ENCODE results near the gene PLSCR4. TPM values are rescaled to one million over a fixed set of nuclear protein-coding genes. Genes with fewer than 3 reads are reported as not detected.
A peak's percentile ranks its signal among the peaks of the same experiment; 100 is the strongest.

The PLSCR4 gene
- total and polyA plus RNA-seq, 2 of the 8 experiments (the other 6 are each of a cell fraction or from before 2014, with no cell fraction given) = 1.8 to 2.9 TPM

DNA sequence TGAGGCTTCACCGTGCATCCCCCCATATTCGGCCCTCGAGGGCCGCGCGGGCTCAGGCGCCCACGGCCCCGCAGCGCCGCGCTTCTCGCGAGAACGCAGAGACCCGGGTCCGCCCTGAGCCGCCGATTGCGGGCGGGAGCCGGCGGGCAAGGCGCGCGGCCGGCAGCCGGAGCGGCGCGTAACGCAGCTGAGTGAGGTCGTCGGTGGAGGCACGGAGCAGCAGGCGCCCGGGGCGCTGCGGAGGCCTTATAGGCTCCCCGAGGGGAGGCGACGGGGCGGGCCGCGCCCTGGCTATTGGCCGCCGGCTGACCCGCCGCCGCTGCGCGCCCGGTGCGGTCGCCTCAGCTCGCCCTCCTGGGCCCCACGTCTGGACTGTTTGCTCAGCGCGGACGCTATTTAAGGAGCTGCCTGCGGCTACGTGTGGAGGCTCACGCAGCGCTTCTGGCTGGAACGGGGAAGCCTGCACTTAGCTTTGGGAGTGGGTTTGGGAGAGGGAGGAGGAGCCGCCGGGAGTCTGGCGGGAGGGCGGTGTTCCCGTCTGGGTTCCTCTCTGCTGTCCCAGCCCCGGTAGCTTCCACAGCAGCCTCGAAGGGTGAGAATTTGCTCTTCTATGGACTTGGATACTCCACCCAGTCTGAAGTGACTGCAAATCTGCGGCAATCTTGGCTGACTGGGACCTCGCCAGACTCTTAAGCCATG lies 89.8 kb downstream of the PLSCR4 start, which contains the start of gene PLOD2:
PLOD2 (minus strand) TSS at position 221 of the 699 bp plus-strand sequence; CDS start at position 26, 195 bp downstream.
- CTCF ChIA-PET (ENCODE audit: partially characterized antibody) = interaction anchor here (0.6 to 3.2 kb wide), 7 partner anchors 11 to 382 kb away, joined by 3 to 19 read pairs (median 6); no protein-coding TSS in a partner anchor
- Histone ChIP-seq H3K14ac (ENCODE audit: insufficient read length) (no peak within 1 kb of the TSS), H3K4me3 (ENCODE audit: extremely low read depth in 1 of 4, insufficient read depth in 2 of 4, low read depth in 3 of 4, low read length in 4 of 4) (peak within 1 kb of the TSS; percentile 69 to 89 (median 73))
- no peak for TF ChIP-seq HDAC6 (IDR thresholded peaks at IDR 0.05; ENCODE audit: low read depth, low read length)
- TF ChIP-seq TBP (IDR thresholded peaks at IDR 0.05; ENCODE audit: low read depth, low read length) = peak; percentile 67; the same call in 1 of the 2 replicates
- TF ChIP-seq, protein P1, sequence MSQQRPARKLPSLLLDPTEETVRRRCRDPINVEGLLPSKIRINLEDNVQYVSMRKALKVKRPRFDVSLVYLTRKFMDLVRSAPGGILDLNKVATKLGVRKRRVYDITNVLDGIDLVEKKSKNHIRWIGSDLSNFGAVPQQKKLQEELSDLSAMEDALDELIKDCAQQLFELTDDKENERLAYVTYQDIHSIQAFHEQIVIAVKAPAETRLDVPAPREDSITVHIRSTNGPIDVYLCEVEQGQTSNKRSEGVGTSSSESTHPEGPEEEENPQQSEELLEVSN (IDR thresholded peaks at IDR 0.05) = peak; percentile 47
- peak; percentile 72; the same call in 1 of the 2 replicates for TF ChIP-seq TAF1 (IDR thresholded peaks at IDR 0.05; ENCODE audit: low read depth, low read length)
- TF ChIP-seq BCL11A (IDR thresholded peaks at IDR 0.05; ENCODE audit: low read depth in 2 of 2, low read length in 2 of 2) = no peak
- no peak for TF ChIP-seq SIRT6 (IDR thresholded peaks at IDR 0.05; ENCODE audit: low read length)
- 0 out of 2 replicates have a peak, but pooled peaks have one; percentile 4 for TF ChIP-seq BACH1 (IDR thresholded peaks at IDR 0.05; ENCODE audit: low read length)
- TF ChIP-seq TAF7 (optimal IDR thresholded peaks at IDR 0.05; ENCODE audit: borderline replicate concordance, low read depth, low read length) = no peak
- no peak for TF ChIP-seq CREB1 (IDR thresholded peaks at IDR 0.05)
- TF ChIP-seq FOSL1 (IDR thresholded peaks at IDR 0.05; ENCODE audit: insufficient read depth, low read depth, low read length) = no peak
- no peak for TF ChIP-seq JUN (IDR thresholded peaks at IDR 0.05; ENCODE audit: low read depth, low read length)

More for the DNA sequence above, 89.8 kb downstream of the PLSCR4 start, which contains the start of gene PLOD2:
- Histone ChIP-seq H3K18ac (ENCODE audit: extremely low read depth, low read length) (peak within 1 kb of the TSS; percentile 80), H3K79me2 (ENCODE audit: control insufficient read depth in 1 of 2, insufficient read depth in 2 of 2, low read length in 2 of 2) (peaks cover 0 to 37% of the 10 kb centered on the region in 2 experiments; a peak in 3 of 4 replicates), H3K9ac (replicated peaks in 1 of 4; ENCODE audit: extremely low read depth in 1 of 4, low read depth in 3 of 4, low read length in 3 of 4) (peak within 1 kb of the TSS; percentile 66 to 93 (median 78)), H3K27ac (ENCODE audit: low read depth, low read length) (peak within 1 kb of the TSS; percentile 58; the same call in 1 of the 2 replicates), H2BK120ac (replicated peaks; ENCODE audit: low read depth, low read length) (peak within 1 kb of the TSS; percentile 65), H4K91ac (replicated peaks; ENCODE audit: insufficient read length, low read length) (peak within 1 kb of the TSS; percentile 77), H2BK20ac (ENCODE audit: low read length) (0 out of 2 replicates have a peak within 1 kb of the TSS, but pooled peaks have one; percentile 29), H2AK5ac (ENCODE audit: low read depth, low read length) (no peak within 1 kb of the TSS), H4K20me1 (replicated peaks in 1 of 2; ENCODE audit: control insufficient read depth in 1 of 2, insufficient read depth in 2 of 2, low read length in 2 of 2) (no peaks in the 10 kb centered on the region), H3K4ac (replicated peaks; ENCODE audit: insufficient read length, low read depth, low read length) (peak within 1 kb of the TSS; percentile 17), H4K5ac (ENCODE audit: insufficient read length, low read depth, low read length) (peak within 1 kb of the TSS; percentile 81), H4K8ac (ENCODE audit: extremely low read depth, insufficient read depth, low read length) (peak within 1 kb of the TSS; percentile 84), H2BK15ac (ENCODE audit: low read length) (0 out of 2 replicates have a peak within 1 kb of the TSS, but pooled peaks have one; percentile 73), H3K56ac (replicated peaks; ENCODE audit: insufficient read length, low read depth, low read length) (no peak within 1 kb of the TSS), H3K79me1 (ENCODE audit: low read depth, low read length) (no peaks in the 10 kb centered on the region; the same call in 1 of the 2 replicates), H2BK12ac (ENCODE audit: low read depth, low read length) (peak within 1 kb of the TSS; percentile 98), H3K4me1 (replicated peaks in 1 of 4; ENCODE audit: control insufficient read depth in 3 of 4, insufficient read depth in 4 of 4, low read length in 3 of 4) (peaks cover 0 to 7% (median 3%) of the 10 kb centered on the region in 4 experiments; a peak in 3 of 7 replicates), H3K27me3 (replicated peaks in 1 of 4; ENCODE audit: control insufficient read depth in 3 of 4, extremely low read depth in 1 of 4, insufficient read depth in 3 of 4, low read length in 3 of 4) (peaks cover 0 to 6% (median 1%) of the 10 kb centered on the region in 4 experiments; a peak in 3 of 7 replicates), H3K23ac (ENCODE audit: insufficient read length) (no peak within 1 kb of the TSS), H3K36me3 (ENCODE audit: control insufficient read depth in 2 of 4, insufficient read depth in 4 of 4, low read length in 3 of 4) (no peaks in the 10 kb centered on the region), H2BK5ac (ENCODE audit: low read depth, low read length) (peak within 1 kb of the TSS; percentile 87), H3K23me2 (ENCODE audit: low read depth, low read length) (peaks cover 11% of the 10 kb centered on the region), H3K4me2 (ENCODE audit: insufficient read depth in 1 of 2, low read depth in 2 of 2, low read length in 2 of 2) (peak within 1 kb of the TSS; percentile 93 to 95), H3K9me3 (ENCODE audit: insufficient read depth in 2 of 2, low read depth in 1 of 2, low read length in 1 of 2) (no peaks in the 10 kb centered on the region), H2AFZ (ENCODE audit: low read length) (peak within 1 kb of the TSS; percentile 99)
- POLR2A ChIA-PET (ENCODE audit: partially characterized antibody) = interaction anchor here (0.9 to 2.3 kb wide), 10 partner anchors 12 to 952 kb away, joined by 3 to 8 read pairs (median 3); no protein-coding TSS in a partner anchor
- WGBS, 2 experiments (ENCODE audit: extremely low coverage in 1 of 2, insufficient coverage in 1 of 2, insufficient read length in 1 of 2, insufficient replicate concordance in 2 of 2, low coverage in 1 of 2, low lambda C conversion rate in 2 of 2, missing lambda C conversion rate in 1 of 2) = 2% methylated on average over 46 of the region's 74 CpGs; no CpG with 5 or more reads in 1 of the 2 experiments
- DNase-seq (ENCODE audit: low read depth in 1 of 2, low spot score in 2 of 2) (peak; percentile 36 to 77), FAIRE-seq (no peak)
